K562 (cell line): ENCODE data around the gene MPI. TPM values are rescaled to one million over a fixed set of nuclear protein-coding genes. Genes with fewer than 3 reads are reported as not detected.
A peak's percentile ranks its signal among the peaks of the same experiment; 100 is the strongest.

Source experiments
- BRCA1 ChIP-seq, 2 experiments: fragments of 450-650 bp in 1 of 2; sonication (generic) in 1 of 2; formaldehyde crosslinking in 1 of 2; IDR thresholded peaks; 2 replicates each; pipeline versions ENCODE4 v1.5.0 to v1.6.1; 2017 to 2020; ENCODE audit warnings: mild to moderate bottlenecking in 1 of 2, missing genetic modification reagents in 1 of 2
- CBX2 ChIP-seq: fragments of 200-600 bp; sonication (generic); IDR thresholded peaks from one replicate; pipeline ENCODE4 v1.6.1; 2012; ENCODE audit warnings: mild to moderate bottlenecking, low read length, inconsistent platforms; ENCODE audit not compliant: insufficient read depth, poor library complexity, severe bottlenecking
- ERF ChIP-seq: fragments of 450-650 bp; formaldehyde crosslinking; IDR thresholded peaks from 2 replicates; pipeline ENCODE4 v1.4.0; 2020; ENCODE audit warnings: mild to moderate bottlenecking, mixed read lengths
- EZH2 ChIP-seq: IDR thresholded peaks from 2 replicates; pipeline ENCODE4 v1.6.1; 2012; ENCODE audit warnings: low read depth, mild to moderate bottlenecking, inconsistent platforms, low read length, borderline replicate concordance
- NR2C1 ChIP-seq, 2 experiments: fragments of 450-650 bp; IDR thresholded peaks; 2 replicates each; pipeline ENCODE4 v1.6.1; 2017; ENCODE audit warnings: mild to moderate bottlenecking in 2 of 2, antibody characterized with exemption in 1 of 2, inconsistent platforms in 1 of 2, missing compliant biosample characterization in 1 of 2, missing genetic modification characterization in 1 of 2
- ZNF79 ChIP-seq: fragments of 250-450 bp; sonication (Bioruptor Pico); IDR thresholded peaks from 2 replicates; pipeline ENCODE4 v1.4.0; 2020; ENCODE audit warnings: low read depth, mild to moderate bottlenecking, moderate library complexity
- polyA plus RNA-seq, 8 experiments: library from polyadenylated mRNA; depleted of rRNA in 4 of 8; stranded (reverse) in 5 of 8; unstranded in 3 of 8; fragments of >200 nt; fragmentation: Nextera tagmentation in 2 of 8; fragmentation: Illumina TruSeq in 1 of 8; extraction: Ambion mirVana in 2 of 8; extraction: Trizol in 1 of 8; gene quantifications; 2 replicates each; pipeline versions ENCODE4 v1.2.1 to v1.2.3, GENCODE V29; 2011 to 2014; ENCODE audit warnings: inconsistent platforms in 1 of 8, missing spikeins in 1 of 8
- total RNA-seq, 7 experiments: library from RNA; depleted of rRNA in 6 of 7; stranded (reverse); fragments of >200 nt in 6 of 7; fragmentation: Illumina TruSeq in 2 of 7; extraction: Trizol in 2 of 7; gene quantifications; 2 replicates each; pipeline versions ENCODE4 v1.2.1 to v1.2.3, GENCODE V29; 2011 to 2021; ENCODE audit warnings: low replicate concordance in 1 of 7
- TF ChIP-seq, protein P1 (sequence below): fragments of 450-650 bp; formaldehyde crosslinking; IDR thresholded peaks from 2 replicates; pipeline ENCODE4 v1.4.0; 2020; ENCODE audit warnings: mild to moderate bottlenecking, moderate library complexity
- TF ChIP-seq, protein P2 (sequence below): IDR thresholded peaks from 2 replicates; pipeline ENCODE4 v1.6.1; 2012; ENCODE audit warnings: low read depth, low read length, improper control_type of control experiment, borderline replicate concordance
- TF ChIP-seq, protein P3 (sequence below): fragments of 450-650 bp; IDR thresholded peaks from 2 replicates; pipeline ENCODE4 v1.6.1; 2016; ENCODE audit warnings: mild to moderate bottlenecking
- TF ChIP-seq, protein P4 (sequence below): sonication (generic); formaldehyde crosslinking; IDR thresholded peaks from 2 replicates; pipeline ENCODE4 v1.9.0; 2022; ENCODE audit warnings: mild to moderate bottlenecking, missing genetic modification reagents
- TF ChIP-seq, protein P5 (sequence below): fragments of 450-650 bp; IDR thresholded peaks from one replicate; pipeline ENCODE4 v1.6.1; 2018; ENCODE audit warnings: mild to moderate bottlenecking, moderate library complexity; ENCODE audit not compliant: partially characterized antibody
- TF ChIP-seq, protein P6 (sequence below): fragments of 450-650 bp; IDR thresholded peaks from 2 replicates; pipeline ENCODE4 v1.6.1; 2016
- TF ChIP-seq, protein P7 (sequence below): fragments of 450-650 bp; IDR thresholded peaks from 2 replicates; pipeline ENCODE4 v1.6.1; 2014; ENCODE audit warnings: low read depth, mild to moderate bottlenecking, moderate library complexity, borderline replicate concordance

Gene MPI
- total and polyA plus RNA-seq, 9 of the 15 experiments (the other 6 are each of a cell fraction or from before 2014, with no cell fraction given) = 30.7 to 105 (median 40.5) TPM

DNA sequence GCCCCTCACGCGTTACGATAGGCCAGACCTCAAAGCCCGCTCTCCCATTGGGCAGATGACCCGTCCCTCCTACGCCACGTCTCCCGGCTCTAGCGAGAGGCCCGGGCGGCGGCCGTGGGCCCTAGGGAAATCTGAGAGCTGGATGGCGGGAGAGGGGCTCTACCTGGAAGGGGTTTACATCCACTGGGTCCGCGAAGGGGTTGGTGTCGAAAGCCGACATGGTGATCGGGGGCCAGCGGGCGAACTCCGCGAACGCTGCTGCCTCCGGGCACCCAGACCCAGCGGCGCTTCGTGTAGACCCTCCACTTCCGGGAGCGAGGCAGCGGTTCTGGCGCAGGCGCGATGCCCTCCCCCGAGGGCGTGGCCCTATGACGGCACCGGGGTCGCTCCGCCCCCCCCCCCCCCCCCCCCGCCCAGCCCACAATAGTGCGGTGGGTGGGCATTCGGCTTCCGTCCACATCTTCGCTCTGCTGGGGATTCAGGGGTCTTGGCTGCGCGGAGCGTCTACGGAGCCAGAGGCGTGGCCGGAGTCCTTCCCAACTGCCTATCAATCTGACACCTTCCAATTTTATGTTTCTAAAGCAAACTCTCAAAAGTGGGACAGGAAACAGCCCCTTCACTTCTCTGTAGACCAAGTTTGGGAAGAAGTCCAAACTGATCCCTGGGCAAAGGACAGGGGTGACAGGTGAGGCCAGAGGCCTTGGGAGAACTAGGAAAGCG, 16.6 kb upstream of the MPI start, which contains the start of gene SCAMP2 (continued):
- TF ChIP-seq, protein P1, sequence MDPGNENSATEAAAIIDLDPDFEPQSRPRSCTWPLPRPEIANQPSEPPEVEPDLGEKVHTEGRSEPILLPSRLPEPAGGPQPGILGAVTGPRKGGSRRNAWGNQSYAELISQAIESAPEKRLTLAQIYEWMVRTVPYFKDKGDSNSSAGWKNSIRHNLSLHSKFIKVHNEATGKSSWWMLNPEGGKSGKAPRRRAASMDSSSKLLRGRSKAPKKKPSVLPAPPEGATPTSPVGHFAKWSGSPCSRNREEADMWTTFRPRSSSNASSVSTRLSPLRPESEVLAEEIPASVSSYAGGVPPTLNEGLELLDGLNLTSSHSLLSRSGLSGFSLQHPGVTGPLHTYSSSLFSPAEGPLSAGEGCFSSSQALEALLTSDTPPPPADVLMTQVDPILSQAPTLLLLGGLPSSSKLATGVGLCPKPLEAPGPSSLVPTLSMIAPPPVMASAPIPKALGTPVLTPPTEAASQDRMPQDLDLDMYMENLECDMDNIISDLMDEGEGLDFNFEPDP (CRISPR knock-in tag) = peak; percentile 68; the same call in 1 of the 2 replicates
- TF ChIP-seq, protein P2, sequence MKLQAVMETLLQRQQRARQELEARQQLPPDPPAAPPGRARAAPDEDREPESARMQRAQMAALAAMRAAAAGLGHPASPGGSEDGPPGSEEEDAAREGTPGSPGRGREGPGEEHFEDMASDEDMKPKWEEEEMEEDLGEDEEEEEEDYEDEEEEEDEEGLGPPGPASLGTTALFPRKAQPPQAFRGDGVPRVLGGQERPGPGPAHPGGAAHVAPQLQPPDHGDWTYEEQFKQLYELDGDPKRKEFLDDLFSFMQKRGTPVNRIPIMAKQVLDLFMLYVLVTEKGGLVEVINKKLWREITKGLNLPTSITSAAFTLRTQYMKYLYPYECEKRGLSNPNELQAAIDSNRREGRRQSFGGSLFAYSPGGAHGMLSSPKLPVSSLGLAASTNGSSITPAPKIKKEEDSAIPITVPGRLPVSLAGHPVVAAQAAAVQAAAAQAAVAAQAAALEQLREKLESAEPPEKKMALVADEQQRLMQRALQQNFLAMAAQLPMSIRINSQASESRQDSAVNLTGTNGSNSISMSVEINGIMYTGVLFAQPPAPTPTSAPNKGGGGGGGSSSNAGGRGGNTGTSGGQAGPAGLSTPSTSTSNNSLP = no peak
- TF ChIP-seq, protein P3, sequence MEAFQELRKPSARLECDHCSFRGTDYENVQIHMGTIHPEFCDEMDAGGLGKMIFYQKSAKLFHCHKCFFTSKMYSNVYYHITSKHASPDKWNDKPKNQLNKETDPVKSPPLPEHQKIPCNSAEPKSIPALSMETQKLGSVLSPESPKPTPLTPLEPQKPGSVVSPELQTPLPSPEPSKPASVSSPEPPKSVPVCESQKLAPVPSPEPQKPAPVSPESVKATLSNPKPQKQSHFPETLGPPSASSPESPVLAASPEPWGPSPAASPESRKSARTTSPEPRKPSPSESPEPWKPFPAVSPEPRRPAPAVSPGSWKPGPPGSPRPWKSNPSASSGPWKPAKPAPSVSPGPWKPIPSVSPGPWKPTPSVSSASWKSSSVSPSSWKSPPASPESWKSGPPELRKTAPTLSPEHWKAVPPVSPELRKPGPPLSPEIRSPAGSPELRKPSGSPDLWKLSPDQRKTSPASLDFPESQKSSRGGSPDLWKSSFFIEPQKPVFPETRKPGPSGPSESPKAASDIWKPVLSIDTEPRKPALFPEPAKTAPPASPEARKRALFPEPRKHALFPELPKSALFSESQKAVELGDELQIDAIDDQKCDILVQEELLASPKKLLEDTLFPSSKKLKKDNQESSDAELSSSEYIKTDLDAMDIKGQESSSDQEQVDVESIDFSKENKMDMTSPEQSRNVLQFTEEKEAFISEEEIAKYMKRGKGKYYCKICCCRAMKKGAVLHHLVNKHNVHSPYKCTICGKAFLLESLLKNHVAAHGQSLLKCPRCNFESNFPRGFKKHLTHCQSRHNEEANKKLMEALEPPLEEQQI = no peak; the same call in 1 of the 2 replicates
- TF ChIP-seq ZNF79 (CRISPR knock-in tag) = no peak
- TF ChIP-seq, protein P4, sequence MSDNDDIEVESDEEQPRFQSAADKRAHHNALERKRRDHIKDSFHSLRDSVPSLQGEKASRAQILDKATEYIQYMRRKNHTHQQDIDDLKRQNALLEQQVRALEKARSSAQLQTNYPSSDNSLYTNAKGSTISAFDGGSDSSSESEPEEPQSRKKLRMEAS (CRISPR knock-in tag) = peak; percentile 59; the same call in 1 of the 2 replicates
- TF ChIP-seq BRCA1 (IDR thresholded peaks at IDR 0.05) = no peak
- no peak for TF ChIP-seq BRCA1 (CRISPR knock-in tag; IDR thresholded peaks at IDR 0.05)
- no peak for TF ChIP-seq NR2C1 (IDR thresholded peaks at IDR 0.05)
- peak; percentile 50; the same call in 1 of the 2 replicates for TF ChIP-seq NR2C1 (tag; IDR thresholded peaks at IDR 0.05)
- TF ChIP-seq, protein P5, sequence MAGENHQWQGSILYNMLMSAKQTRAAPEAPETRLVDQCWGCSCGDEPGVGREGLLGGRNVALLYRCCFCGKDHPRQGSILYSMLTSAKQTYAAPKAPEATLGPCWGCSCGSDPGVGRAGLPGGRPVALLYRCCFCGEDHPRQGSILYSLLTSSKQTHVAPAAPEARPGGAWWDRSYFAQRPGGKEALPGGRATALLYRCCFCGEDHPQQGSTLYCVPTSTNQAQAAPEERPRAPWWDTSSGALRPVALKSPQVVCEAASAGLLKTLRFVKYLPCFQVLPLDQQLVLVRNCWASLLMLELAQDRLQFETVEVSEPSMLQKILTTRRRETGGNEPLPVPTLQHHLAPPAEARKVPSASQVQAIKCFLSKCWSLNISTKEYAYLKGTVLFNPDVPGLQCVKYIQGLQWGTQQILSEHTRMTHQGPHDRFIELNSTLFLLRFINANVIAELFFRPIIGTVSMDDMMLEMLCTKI = no peak
- peak; percentile 65; the same call in 1 of the 2 replicates for TF ChIP-seq ERF (CRISPR knock-in tag)
- TF ChIP-seq CBX2 = no peak
- TF ChIP-seq, protein P6, sequence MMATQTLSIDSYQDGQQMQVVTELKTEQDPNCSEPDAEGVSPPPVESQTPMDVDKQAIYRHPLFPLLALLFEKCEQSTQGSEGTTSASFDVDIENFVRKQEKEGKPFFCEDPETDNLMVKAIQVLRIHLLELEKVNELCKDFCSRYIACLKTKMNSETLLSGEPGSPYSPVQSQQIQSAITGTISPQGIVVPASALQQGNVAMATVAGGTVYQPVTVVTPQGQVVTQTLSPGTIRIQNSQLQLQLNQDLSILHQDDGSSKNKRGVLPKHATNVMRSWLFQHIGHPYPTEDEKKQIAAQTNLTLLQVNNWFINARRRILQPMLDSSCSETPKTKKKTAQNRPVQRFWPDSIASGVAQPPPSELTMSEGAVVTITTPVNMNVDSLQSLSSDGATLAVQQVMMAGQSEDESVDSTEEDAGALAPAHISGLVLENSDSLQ = peak; percentile 99
- TF ChIP-seq, protein P7, sequence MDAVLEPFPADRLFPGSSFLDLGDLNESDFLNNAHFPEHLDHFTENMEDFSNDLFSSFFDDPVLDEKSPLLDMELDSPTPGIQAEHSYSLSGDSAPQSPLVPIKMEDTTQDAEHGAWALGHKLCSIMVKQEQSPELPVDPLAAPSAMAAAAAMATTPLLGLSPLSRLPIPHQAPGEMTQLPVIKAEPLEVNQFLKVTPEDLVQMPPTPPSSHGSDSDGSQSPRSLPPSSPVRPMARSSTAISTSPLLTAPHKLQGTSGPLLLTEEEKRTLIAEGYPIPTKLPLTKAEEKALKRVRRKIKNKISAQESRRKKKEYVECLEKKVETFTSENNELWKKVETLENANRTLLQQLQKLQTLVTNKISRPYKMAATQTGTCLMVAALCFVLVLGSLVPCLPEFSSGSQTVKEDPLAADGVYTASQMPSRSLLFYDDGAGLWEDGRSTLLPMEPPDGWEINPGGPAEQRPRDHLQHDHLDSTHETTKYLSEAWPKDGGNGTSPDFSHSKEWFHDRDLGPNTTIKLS = peak; percentile 97
- TF ChIP-seq EZH2 = no peak
